HEK293T (cell line): Measurements from ENCODE around the gene TTC13.

Experiments used
- BHLHE40 ChIP-seq: fragments of 450-650 bp; IDR thresholded peaks from 2 replicates; pipeline ENCODE4 v1.6.1; 2016; ENCODE audit warnings: mild to moderate bottlenecking, moderate library complexity, borderline replicate concordance
- CTBP1 ChIP-seq: fragments of 450-650 bp; IDR thresholded peaks from 2 replicates; pipeline ENCODE4 v1.6.1; 2016; ENCODE audit warnings: borderline replicate concordance
- FOXA1 ChIP-seq: fragments of 450-650 bp; IDR thresholded peaks from 2 replicates; pipeline ENCODE4 v1.6.1; 2016; ENCODE audit warnings: mild to moderate bottlenecking
- FOXK2 ChIP-seq: fragments of 450-650 bp; IDR thresholded peaks from 2 replicates; pipeline ENCODE4 v1.6.1; 2016; ENCODE audit warnings: mild to moderate bottlenecking
- FOXM1 ChIP-seq: fragments of 450-650 bp; IDR thresholded peaks from 2 replicates; pipeline ENCODE4 v1.6.1; 2017; ENCODE audit warnings: mild to moderate bottlenecking, borderline replicate concordance
- HDGF ChIP-seq: fragments of 450-650 bp; IDR thresholded peaks from 2 replicates; pipeline ENCODE4 v1.6.1; 2017; ENCODE audit warnings: antibody characterized with exemption, borderline replicate concordance
- LEF1 ChIP-seq: fragments of 450-650 bp; IDR thresholded peaks from 2 replicates; pipeline ENCODE4 v1.6.1; 2017; ENCODE audit warnings: mild to moderate bottlenecking, borderline replicate concordance
- NFRKB ChIP-seq: fragments of 450-650 bp; IDR thresholded peaks from 2 replicates; pipeline ENCODE4 v1.6.1; 2016; ENCODE audit warnings: mild to moderate bottlenecking, moderate library complexity
- PKNOX1 ChIP-seq: fragments of 450-650 bp; IDR thresholded peaks from 2 replicates; pipeline ENCODE4 v1.6.1; 2016
- SP1 ChIP-seq: fragments of 450-650 bp; IDR thresholded peaks from 2 replicates; pipeline ENCODE4 v1.6.1; 2017
- SUZ12 ChIP-seq: fragments of 450-650 bp; IDR thresholded peaks from 2 replicates; pipeline ENCODE4 v1.6.1; 2016; ENCODE audit warnings: mild to moderate bottlenecking
- TARDBP ChIP-seq: fragments of 450-650 bp; IDR thresholded peaks from 2 replicates; pipeline ENCODE4 v1.6.1; 2016
- ZNF384 ChIP-seq: fragments of 450-650 bp; IDR thresholded peaks from 2 replicates; pipeline ENCODE4 v1.6.1; 2016

- TF ChIP-seq HDGF (no peak), CTBP1 (no peak), FOXK2 (no peak), NFRKB (no peak), SP1 (no peak), LEF1 (no peak), FOXA1 (no peak), FOXM1 (no peak), PKNOX1 (no peak), BHLHE40 (no peak), ZNF384 (no peak), SUZ12 (no peak), TARDBP (no peak)
These were observed 7.0 kb upstream of the TTC13 start for GRCh38 chr1:230985711-230986110.
